ENCODE data around the gene SIPA1L3. TPM values are rescaled to one million over a fixed set of nuclear protein-coding genes. Genes with fewer than 3 reads are reported as not detected.
"Not testable (repeated sequence)": the region's sequence is repeated elsewhere in the genome, so short reads cannot be mapped to it uniquely, and the experiment has no call there.

Gene SIPA1L3
- 15.7 and 16.5 TPM in 2 replicates for total RNA-seq

- intact Hi-C loops (cut with micrococcal nuclease), result loop anchor here (1.0 to 10.0 kb wide), 18 partner anchors 128 to 1779 kb away; partner anchors contain the start of genes EIF3K, MAP4K1, MRPS12 and PSMD8
Measured at GRCh38 chr19:37906869-37907734, at the start of gene SIPA1L3. SIPA1L3 (plus strand) TSS chr19:37907208; CDS start chr19:38081566, 174,358 bp downstream.

- intact Hi-C loops (cut with micrococcal nuclease), result loop anchor here (5.0 kb wide), 1 partner anchor 852 kb away; no protein-coding TSS in a partner anchor
Measured at GRCh38 chr19:37864501-37864900, 42.5 kb upstream of the SIPA1L3 start.

GRCh38 chr19:37865930-37866329, 41.1 kb upstream of the SIPA1L3 start:
- intact Hi-C loops (cut with micrococcal nuclease), result not testable (repeated sequence)

GRCh38 chr19:37867831-37868230, 39.2 kb upstream of the SIPA1L3 start:
- intact Hi-C loops (cut with micrococcal nuclease), result no loop called here

- intact Hi-C loops (cut with micrococcal nuclease), result no loop called here
Measured at GRCh38 chr19:37869766-37870340, 37.2 kb upstream of the SIPA1L3 start.

- intact Hi-C loops (cut with micrococcal nuclease), result no loop called here
Measured at GRCh38 chr19:37872383-37872782, 34.6 kb upstream of the SIPA1L3 start.

GRCh38 chr19:37874784-37875183, 32.2 kb upstream of the SIPA1L3 start:
- intact Hi-C loops (cut with micrococcal nuclease), result no loop called here

GRCh38 chr19:37876032-37876431, 31.0 kb upstream of the SIPA1L3 start:
- intact Hi-C loops (cut with micrococcal nuclease), result no loop called here

- intact Hi-C loops (cut with micrococcal nuclease), result no loop called here
Measured at GRCh38 chr19:37877147-37877546, 29.9 kb upstream of the SIPA1L3 start.

- intact Hi-C loops (cut with micrococcal nuclease), result no loop called here
Measured at GRCh38 chr19:37885392-37885791, 21.6 kb upstream of the SIPA1L3 start.

- intact Hi-C loops (cut with micrococcal nuclease), result no loop called here
Measured at GRCh38 chr19:37886571-37886970, 20.4 kb upstream of the SIPA1L3 start.

- intact Hi-C loops (cut with micrococcal nuclease), result no loop called here
Measured at GRCh38 chr19:37893845-37894575, 13.0 kb upstream of the SIPA1L3 start.

GRCh38 chr19:37896180-37896579, 10.8 kb upstream of the SIPA1L3 start:
- intact Hi-C loops (cut with micrococcal nuclease), result no loop called here

- intact Hi-C loops (cut with micrococcal nuclease), result no loop called here
Measured at GRCh38 chr19:37899453-37899852, 7.6 kb upstream of the SIPA1L3 start.

GRCh38 chr19:37899966-37900365, 7.0 kb upstream of the SIPA1L3 start:
- intact Hi-C loops (cut with micrococcal nuclease), result loop anchor here (10.0 kb wide), 1 partner anchor 605 kb away; no protein-coding TSS in a partner anchor

GRCh38 chr19:37902668-37903067, 4.3 kb upstream of the SIPA1L3 start:
- intact Hi-C loops (cut with micrococcal nuclease), result loop anchor here (1.0 to 10.0 kb wide), 8 partner anchors 193 to 602 kb away; partner anchors contain the start of genes CATSPERG and PSMD8

GRCh38 chr19:37903096-37903495, 3.9 kb upstream of the SIPA1L3 start:
- intact Hi-C loops (cut with micrococcal nuclease), result loop anchor here (2.0 to 10.0 kb wide), 2 partner anchors 240 to 602 kb away; no protein-coding TSS in a partner anchor

GRCh38 chr19:37905946-37906868, 801 bp upstream of the SIPA1L3 start, which contains the start of gene WDR87:
WDR87 (minus strand) TSS chr19:37906594; CDS start chr19:37898239, 8,355 bp downstream.
- intact Hi-C loops (cut with micrococcal nuclease), result loop anchor here (1.0 to 10.0 kb wide), 4 partner anchors 249 to 711 kb away; partner anchors contain the start of genes EIF3K, MAP4K1 and ZFP30

GRCh38 chr19:37907735-37908455, 887 bp downstream of the SIPA1L3 start:
- intact Hi-C loops (cut with micrococcal nuclease), result loop anchor here (1.0 to 10.0 kb wide), 17 partner anchors 129 to 1780 kb away; partner anchors contain the start of genes EIF3K, MAP4K1, MRPS12 and PSMD8

Data from T-helper 1 cell treated with Interleukin-12 subunit alpha and Interleukin-12 subunit beta and Interleukin-4 antibody, amounts not matched to agents 30 ng/mL and 1 ng/mL, for 36 hours (primary cell).